HG03575 (cell line): ENCODE measurements around the gene DMAP1.
"Not testable (repeated sequence)": the region's sequence is repeated elsewhere in the genome, so short reads cannot be mapped to it uniquely, and the experiment has no call there.

Experiments used
- ATAC-seq: cut with Tn5 transposase; IDR thresholded peaks from one replicate; pipeline ENCODE4 v1.9.1; 2021; ENCODE audit not compliant: unreplicated experiment, insufficient number of reproducible peaks, low FRiP score; ENCODE audit errors: extremely low read depth

Gene DMAP1

GRCh38 chr1:44213222-44214112, at the start of gene DMAP1:
TSS of gene DMAP1 (plus strand) at chr1:44213471. CDS start at chr1:44213754, 283 bp downstream.
- ATAC-seq = no peak

- ATAC-seq = no peak
Measured at GRCh38 chr1:44168520-44169098, 44.7 kb upstream of the DMAP1 start.

GRCh38 chr1:44170281-44170823, 42.9 kb upstream of the DMAP1 start:
- ATAC-seq = no peak

GRCh38 chr1:44174630-44175029, 38.6 kb upstream of the DMAP1 start:
- no peak for ATAC-seq

- ATAC-seq = no peak
Measured at GRCh38 chr1:44200336-44200735, 12.9 kb upstream of the DMAP1 start.

GRCh38 chr1:44206545-44206944, 6.7 kb upstream of the DMAP1 start:
- ATAC-seq = not testable (repeated sequence)

- no peak for ATAC-seq
Measured at GRCh38 chr1:44208226-44208625, 5.0 kb upstream of the DMAP1 start.

GRCh38 chr1:44210595-44210994, 2.7 kb upstream of the DMAP1 start:
- ATAC-seq = no peak

- ATAC-seq = no peak
Measured at GRCh38 chr1:44212355-44213221, 683 bp upstream of the DMAP1 start.

GRCh38 chr1:44217809-44218410, 4.6 kb downstream of the DMAP1 start:
- no peak for ATAC-seq

- no peak for ATAC-seq
Measured at GRCh38 chr1:44218503-44219300, 5.4 kb downstream of the DMAP1 start.

GRCh38 chr1:44219301-44219626, 6.0 kb downstream of the DMAP1 start:
- no peak for ATAC-seq

GRCh38 chr1:44220001-44220751, 6.9 kb downstream of the DMAP1 start:
- ATAC-seq = no peak

GRCh38 chr1:44220755-44221154, 7.5 kb downstream of the DMAP1 start:
- ATAC-seq = no peak

- no peak for ATAC-seq
Measured at GRCh38 chr1:44221769-44222168, 8.5 kb downstream of the DMAP1 start.

GRCh38 chr1:44222397-44223186, 9.3 kb downstream of the DMAP1 start:
- ATAC-seq = no peak

GRCh38 chr1:44223187-44223610, 9.9 kb downstream of the DMAP1 start:
- no peak for ATAC-seq
